HTR-8/SVneo (cell line): Measurements from ENCODE around the gene SIRT6.
"Not testable (repeated sequence)": the region's sequence is repeated elsewhere in the genome, so short reads cannot be mapped to it uniquely, and the experiment has no call there.

ENCODE experiments used
- DNase-seq: peaks from one replicate; pipeline ENCODE4 v3.0.0; 2011; ENCODE audit warnings: low spot score, mixed read lengths; ENCODE audit not compliant: insufficient read length
- FAIRE-seq: peaks from 2 replicates; lab custom pipeline; 2011; peaks lifted over from hg19 to GRCh38; lab: Jason Lieb, UNC

Gene SIRT6

GRCh38 chr19:4200940-4201542 lies 18.7 kb upstream of the SIRT6 start:
- FAIRE-seq (no peak), DNase-seq (no peak)

GRCh38 chr19:4199699-4200293 lies 17.4 kb upstream of the SIRT6 start:
- DNase-seq (no peak), FAIRE-seq (no peak)

GRCh38 chr19:4198467-4199126 lies 16.2 kb upstream of the SIRT6 start:
- FAIRE-seq = no peak
- no peak for DNase-seq

- FAIRE-seq (no peak), DNase-seq (no peak)
Measured at GRCh38 chr19:4197625-4198466, 15.5 kb upstream of the SIRT6 start.

- DNase-seq = no peak
Measured at GRCh38 chr19:4197228-4197624, 14.9 kb upstream of the SIRT6 start.

GRCh38 chr19:4196587-4197148 lies 14.3 kb upstream of the SIRT6 start:
- no peak for FAIRE-seq

More at GRCh38 chr19:4197228-4197624, 14.9 kb upstream of the SIRT6 start:
- FAIRE-seq = no peak

GRCh38 chr19:4196009-4196408 lies 13.6 kb upstream of the SIRT6 start:
- no peak for FAIRE-seq
- no peak for DNase-seq

More at GRCh38 chr19:4196587-4197148, 14.3 kb upstream of the SIRT6 start:
- no peak for DNase-seq

- DNase-seq (no peak), FAIRE-seq (no peak)
Measured at GRCh38 chr19:4194353-4194752, 12.0 kb upstream of the SIRT6 start.

- not testable (repeated sequence) for DNase-seq, FAIRE-seq
Measured at GRCh38 chr19:4192537-4192936, 10.2 kb upstream of the SIRT6 start.

- DNase-seq (no peak), FAIRE-seq (no peak)
Measured at GRCh38 chr19:4189641-4190040, 7.3 kb upstream of the SIRT6 start.

- FAIRE-seq (no peak), DNase-seq (no peak)
Measured at GRCh38 chr19:4187313-4188122, 5.2 kb upstream of the SIRT6 start.

GRCh38 chr19:4186087-4186993 lies 4.0 kb upstream of the SIRT6 start:
- FAIRE-seq = no peak
- DNase-seq = peak; percentile 83

- DNase-seq (no peak), FAIRE-seq (no peak)
Measured at GRCh38 chr19:4185413-4186086, 3.2 kb upstream of the SIRT6 start.

- FAIRE-seq = no peak
- no peak for DNase-seq
Measured at GRCh38 chr19:4184718-4185352, 2.5 kb upstream of the SIRT6 start.

- DNase-seq (no peak), FAIRE-seq (no peak)
Measured at GRCh38 chr19:4183967-4184717, 1.8 kb upstream of the SIRT6 start.

GRCh38 chr19:4181053-4181508 lies 1.3 kb downstream of the SIRT6 start:
- FAIRE-seq = no peak

GRCh38 chr19:4178990-4179389 lies 3.4 kb downstream of the SIRT6 start:
- FAIRE-seq = no peak
- no peak for DNase-seq

More at GRCh38 chr19:4181053-4181508, 1.3 kb downstream of the SIRT6 start:
- DNase-seq = no peak
